K562 (cell line): Measurements from ENCODE around the gene IFRD1. TPM values are rescaled to one million over a fixed set of nuclear protein-coding genes. Genes with fewer than 3 reads are reported as not detected.

Source experiments
- KDM4B ChIP-seq, 2 experiments: fragments of 450-650 bp in 1 of 2; sonication (generic) in 1 of 2; IDR thresholded peaks; 2 replicates each; pipeline ENCODE4 v1.6.1; 2016 to 2017; ENCODE audit warnings: borderline replicate concordance in 2 of 2, antibody characterized with exemption in 1 of 2, low read depth in 1 of 2, mild to moderate bottlenecking in 1 of 2
- MTA1 ChIP-seq: fragments of 450-650 bp; IDR thresholded peaks from 2 replicates; pipeline ENCODE4 v1.6.1; 2017; ENCODE audit warnings: borderline replicate concordance
- RFX5 ChIP-seq: IDR thresholded peaks from 2 replicates; pipeline ENCODE4 v1.6.1; 2011; ENCODE audit warnings: low read depth, mild to moderate bottlenecking, improper control_type of control experiment, low read length
- ZMIZ1 ChIP-seq, 2 experiments: fragments of 150-350 bp in 1 of 2; IDR thresholded peaks; 2 replicates each; pipeline ENCODE4 v1.6.1; 2012 to 2016; ENCODE audit warnings: low read depth in 2 of 2, low read length in 2 of 2, mild to moderate bottlenecking in 1 of 2, moderate library complexity in 1 of 2
- polyA plus RNA-seq, 8 experiments: library from polyadenylated mRNA; depleted of rRNA in 4 of 8; stranded (reverse) in 5 of 8; unstranded in 3 of 8; fragments of >200 nt; fragmentation: Nextera tagmentation in 2 of 8; fragmentation: Illumina TruSeq in 1 of 8; extraction: Ambion mirVana in 2 of 8; extraction: Trizol in 1 of 8; gene quantifications; 2 replicates each; pipeline versions ENCODE4 v1.2.1 to v1.2.3, GENCODE V29; 2011 to 2014; ENCODE audit warnings: inconsistent platforms in 1 of 8, missing spikeins in 1 of 8
- total RNA-seq, 7 experiments: library from RNA; depleted of rRNA in 6 of 7; stranded (reverse); fragments of >200 nt in 6 of 7; fragmentation: Illumina TruSeq in 2 of 7; extraction: Trizol in 2 of 7; gene quantifications; 2 replicates each; pipeline versions ENCODE4 v1.2.1 to v1.2.3, GENCODE V29; 2011 to 2021; ENCODE audit warnings: low replicate concordance in 1 of 7
- TF ChIP-seq, protein P1 (sequence below): IDR thresholded peaks from 2 replicates; pipeline ENCODE4 v1.6.1; 2016; ENCODE audit warnings: missing genetic modification characterization, missing compliant biosample characterization
- TF ChIP-seq, protein P2 (sequence below): fragments of 450-650 bp; IDR thresholded peaks from 2 replicates; pipeline ENCODE4 v1.6.1; 2016; ENCODE audit warnings: mild to moderate bottlenecking, moderate library complexity
- TF ChIP-seq, protein P3 (sequence below): sonication (generic); formaldehyde crosslinking; IDR thresholded peaks from 2 replicates; pipeline ENCODE4 v1.9.0; 2022; ENCODE audit warnings: mild to moderate bottlenecking, missing genetic modification reagents

Gene IFRD1
- total and polyA plus RNA-seq, 9 of the 15 experiments (the other 6 are each of a cell fraction or from before 2014, with no cell fraction given), result 27.6 to 81.8 (median 68.1) TPM

- TF ChIP-seq, protein P1, sequence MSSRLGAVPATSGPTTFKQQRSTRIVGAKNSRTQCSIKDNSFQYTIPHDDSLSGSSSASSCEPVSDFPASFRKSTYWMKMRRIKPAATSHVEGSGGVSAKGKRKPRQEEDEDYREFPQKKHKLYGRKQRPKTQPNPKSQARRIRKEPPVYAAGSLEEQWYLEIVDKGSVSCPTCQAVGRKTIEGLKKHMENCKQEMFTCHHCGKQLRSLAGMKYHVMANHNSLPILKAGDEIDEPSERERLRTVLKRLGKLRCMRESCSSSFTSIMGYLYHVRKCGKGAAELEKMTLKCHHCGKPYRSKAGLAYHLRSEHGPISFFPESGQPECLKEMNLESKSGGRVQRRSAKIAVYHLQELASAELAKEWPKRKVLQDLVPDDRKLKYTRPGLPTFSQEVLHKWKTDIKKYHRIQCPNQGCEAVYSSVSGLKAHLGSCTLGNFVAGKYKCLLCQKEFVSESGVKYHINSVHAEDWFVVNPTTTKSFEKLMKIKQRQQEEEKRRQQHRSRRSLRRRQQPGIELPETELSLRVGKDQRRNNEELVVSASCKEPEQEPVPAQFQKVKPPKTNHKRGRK (tag), result no peak
- TF ChIP-seq KDM4B (IDR thresholded peaks at IDR 0.05; ENCODE audit: borderline replicate concordance in 2 of 2, low read depth in 1 of 2), result peak in 1 of 2 experiments; percentile 78; a peak in 2 of 4 replicates
- TF ChIP-seq RFX5, result peak; percentile 73; the same call in 1 of the 2 replicates
- TF ChIP-seq, protein P2, sequence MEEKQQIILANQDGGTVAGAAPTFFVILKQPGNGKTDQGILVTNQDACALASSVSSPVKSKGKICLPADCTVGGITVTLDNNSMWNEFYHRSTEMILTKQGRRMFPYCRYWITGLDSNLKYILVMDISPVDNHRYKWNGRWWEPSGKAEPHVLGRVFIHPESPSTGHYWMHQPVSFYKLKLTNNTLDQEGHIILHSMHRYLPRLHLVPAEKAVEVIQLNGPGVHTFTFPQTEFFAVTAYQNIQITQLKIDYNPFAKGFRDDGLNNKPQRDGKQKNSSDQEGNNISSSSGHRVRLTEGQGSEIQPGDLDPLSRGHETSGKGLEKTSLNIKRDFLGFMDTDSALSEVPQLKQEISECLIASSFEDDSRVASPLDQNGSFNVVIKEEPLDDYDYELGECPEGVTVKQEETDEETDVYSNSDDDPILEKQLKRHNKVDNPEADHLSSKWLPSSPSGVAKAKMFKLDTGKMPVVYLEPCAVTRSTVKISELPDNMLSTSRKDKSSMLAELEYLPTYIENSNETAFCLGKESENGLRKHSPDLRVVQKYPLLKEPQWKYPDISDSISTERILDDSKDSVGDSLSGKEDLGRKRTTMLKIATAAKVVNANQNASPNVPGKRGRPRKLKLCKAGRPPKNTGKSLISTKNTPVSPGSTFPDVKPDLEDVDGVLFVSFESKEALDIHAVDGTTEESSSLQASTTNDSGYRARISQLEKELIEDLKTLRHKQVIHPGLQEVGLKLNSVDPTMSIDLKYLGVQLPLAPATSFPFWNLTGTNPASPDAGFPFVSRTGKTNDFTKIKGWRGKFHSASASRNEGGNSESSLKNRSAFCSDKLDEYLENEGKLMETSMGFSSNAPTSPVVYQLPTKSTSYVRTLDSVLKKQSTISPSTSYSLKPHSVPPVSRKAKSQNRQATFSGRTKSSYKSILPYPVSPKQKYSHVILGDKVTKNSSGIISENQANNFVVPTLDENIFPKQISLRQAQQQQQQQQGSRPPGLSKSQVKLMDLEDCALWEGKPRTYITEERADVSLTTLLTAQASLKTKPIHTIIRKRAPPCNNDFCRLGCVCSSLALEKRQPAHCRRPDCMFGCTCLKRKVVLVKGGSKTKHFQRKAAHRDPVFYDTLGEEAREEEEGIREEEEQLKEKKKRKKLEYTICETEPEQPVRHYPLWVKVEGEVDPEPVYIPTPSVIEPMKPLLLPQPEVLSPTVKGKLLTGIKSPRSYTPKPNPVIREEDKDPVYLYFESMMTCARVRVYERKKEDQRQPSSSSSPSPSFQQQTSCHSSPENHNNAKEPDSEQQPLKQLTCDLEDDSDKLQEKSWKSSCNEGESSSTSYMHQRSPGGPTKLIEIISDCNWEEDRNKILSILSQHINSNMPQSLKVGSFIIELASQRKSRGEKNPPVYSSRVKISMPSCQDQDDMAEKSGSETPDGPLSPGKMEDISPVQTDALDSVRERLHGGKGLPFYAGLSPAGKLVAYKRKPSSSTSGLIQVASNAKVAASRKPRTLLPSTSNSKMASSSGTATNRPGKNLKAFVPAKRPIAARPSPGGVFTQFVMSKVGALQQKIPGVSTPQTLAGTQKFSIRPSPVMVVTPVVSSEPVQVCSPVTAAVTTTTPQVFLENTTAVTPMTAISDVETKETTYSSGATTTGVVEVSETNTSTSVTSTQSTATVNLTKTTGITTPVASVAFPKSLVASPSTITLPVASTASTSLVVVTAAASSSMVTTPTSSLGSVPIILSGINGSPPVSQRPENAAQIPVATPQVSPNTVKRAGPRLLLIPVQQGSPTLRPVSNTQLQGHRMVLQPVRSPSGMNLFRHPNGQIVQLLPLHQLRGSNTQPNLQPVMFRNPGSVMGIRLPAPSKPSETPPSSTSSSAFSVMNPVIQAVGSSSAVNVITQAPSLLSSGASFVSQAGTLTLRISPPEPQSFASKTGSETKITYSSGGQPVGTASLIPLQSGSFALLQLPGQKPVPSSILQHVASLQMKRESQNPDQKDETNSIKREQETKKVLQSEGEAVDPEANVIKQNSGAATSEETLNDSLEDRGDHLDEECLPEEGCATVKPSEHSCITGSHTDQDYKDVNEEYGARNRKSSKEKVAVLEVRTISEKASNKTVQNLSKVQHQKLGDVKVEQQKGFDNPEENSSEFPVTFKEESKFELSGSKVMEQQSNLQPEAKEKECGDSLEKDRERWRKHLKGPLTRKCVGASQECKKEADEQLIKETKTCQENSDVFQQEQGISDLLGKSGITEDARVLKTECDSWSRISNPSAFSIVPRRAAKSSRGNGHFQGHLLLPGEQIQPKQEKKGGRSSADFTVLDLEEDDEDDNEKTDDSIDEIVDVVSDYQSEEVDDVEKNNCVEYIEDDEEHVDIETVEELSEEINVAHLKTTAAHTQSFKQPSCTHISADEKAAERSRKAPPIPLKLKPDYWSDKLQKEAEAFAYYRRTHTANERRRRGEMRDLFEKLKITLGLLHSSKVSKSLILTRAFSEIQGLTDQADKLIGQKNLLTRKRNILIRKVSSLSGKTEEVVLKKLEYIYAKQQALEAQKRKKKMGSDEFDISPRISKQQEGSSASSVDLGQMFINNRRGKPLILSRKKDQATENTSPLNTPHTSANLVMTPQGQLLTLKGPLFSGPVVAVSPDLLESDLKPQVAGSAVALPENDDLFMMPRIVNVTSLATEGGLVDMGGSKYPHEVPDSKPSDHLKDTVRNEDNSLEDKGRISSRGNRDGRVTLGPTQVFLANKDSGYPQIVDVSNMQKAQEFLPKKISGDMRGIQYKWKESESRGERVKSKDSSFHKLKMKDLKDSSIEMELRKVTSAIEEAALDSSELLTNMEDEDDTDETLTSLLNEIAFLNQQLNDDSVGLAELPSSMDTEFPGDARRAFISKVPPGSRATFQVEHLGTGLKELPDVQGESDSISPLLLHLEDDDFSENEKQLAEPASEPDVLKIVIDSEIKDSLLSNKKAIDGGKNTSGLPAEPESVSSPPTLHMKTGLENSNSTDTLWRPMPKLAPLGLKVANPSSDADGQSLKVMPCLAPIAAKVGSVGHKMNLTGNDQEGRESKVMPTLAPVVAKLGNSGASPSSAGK, result 0 out of 2 replicates have a peak, but pooled peaks have one; percentile 23
- TF ChIP-seq ZMIZ1 (IDR thresholded peaks at IDR 0.05; ENCODE audit: low read depth in 2 of 2, low read length in 2 of 2), result peak in 1 of 2 experiments; percentile 87; a peak in 2 of 4 replicates
- TF ChIP-seq, protein P3, sequence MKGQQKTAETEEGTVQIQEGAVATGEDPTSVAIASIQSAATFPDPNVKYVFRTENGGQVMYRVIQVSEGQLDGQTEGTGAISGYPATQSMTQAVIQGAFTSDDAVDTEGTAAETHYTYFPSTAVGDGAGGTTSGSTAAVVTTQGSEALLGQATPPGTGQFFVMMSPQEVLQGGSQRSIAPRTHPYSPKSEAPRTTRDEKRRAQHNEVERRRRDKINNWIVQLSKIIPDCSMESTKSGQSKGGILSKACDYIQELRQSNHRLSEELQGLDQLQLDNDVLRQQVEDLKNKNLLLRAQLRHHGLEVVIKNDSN, result no peak
- TF ChIP-seq MTA1, result no peak
Observed at GRCh38 chr7:112449902-112450806, at the start of gene IFRD1 (continued).
